Stimulated activated CD4-positive, alpha-beta T cell treated with anti-CD3 and anti-CD28 coated beads, Interleukin-15, amount 100 ng/mL, for 48 hours (primary cell): ENCODE measurements around the gene ESYT1.

ENCODE experiments used
- DNase-seq, 2 donors: peaks; one replicate each; pipeline ENCODE4 v3.0.0-alpha.2; 2020; ENCODE audit warnings: low read depth in 2 of 2

ESYT1 gene

GRCh38 chr12:56128670-56129205, 671 bp downstream of the ESYT1 start:
- no peak for DNase-seq

GRCh38 chr12:56129206-56129941, 1.3 kb downstream of the ESYT1 start:
- peak; percentile 31 to 56 for DNase-seq

DNA sequence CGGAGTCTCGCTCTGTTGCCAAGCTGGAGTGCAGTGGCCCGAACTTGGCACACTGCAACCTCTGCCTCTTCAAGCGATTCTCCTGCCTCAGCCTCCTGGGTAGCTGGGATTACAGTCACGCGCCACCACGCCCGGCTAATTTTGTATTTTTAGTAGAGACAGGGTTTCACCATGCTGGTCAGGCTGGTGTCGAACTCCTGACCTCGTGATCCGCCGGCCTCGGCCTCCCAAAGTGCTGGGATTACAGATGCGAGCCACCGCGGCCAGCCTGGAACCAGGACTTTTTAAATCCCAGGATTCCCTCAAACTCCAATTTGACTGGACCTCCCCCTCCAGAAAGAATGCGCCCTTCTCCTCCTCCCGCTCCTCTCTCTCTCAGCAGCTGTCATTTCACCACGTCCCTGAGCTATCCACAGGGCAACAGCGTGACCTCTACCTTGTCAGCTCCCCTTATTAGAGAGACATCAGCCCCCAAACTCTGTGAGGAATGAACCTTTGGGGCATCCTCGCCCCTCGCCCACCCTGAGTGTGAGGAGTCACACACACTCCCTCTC, 2.0 kb downstream of the ESYT1 start:
- DNase-seq = no peak

DNA sequence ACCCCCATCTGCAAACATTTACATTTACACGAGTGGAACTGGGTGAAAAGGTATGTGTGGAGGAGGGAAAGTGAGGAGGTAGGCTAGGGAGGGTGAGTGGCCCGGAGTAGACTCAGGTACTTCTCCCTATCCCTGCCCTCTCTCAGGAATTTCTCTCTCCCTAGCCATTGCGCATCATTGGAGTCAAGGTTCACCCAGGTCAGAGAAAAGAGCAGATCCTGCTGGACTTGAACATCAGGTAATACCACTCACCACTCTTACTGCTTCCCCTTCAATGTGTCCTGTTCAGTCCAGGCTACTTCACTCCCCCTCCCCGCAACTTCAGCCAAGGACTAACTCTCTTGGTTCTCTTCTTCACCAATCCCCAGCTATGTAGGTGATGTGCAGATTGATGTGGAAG, 2.8 kb downstream of the ESYT1 start:
- no peak for DNase-seq

- DNase-seq = no peak
Measured at GRCh38 chr12:56134897-56135296, 6.8 kb downstream of the ESYT1 start.

DNA sequence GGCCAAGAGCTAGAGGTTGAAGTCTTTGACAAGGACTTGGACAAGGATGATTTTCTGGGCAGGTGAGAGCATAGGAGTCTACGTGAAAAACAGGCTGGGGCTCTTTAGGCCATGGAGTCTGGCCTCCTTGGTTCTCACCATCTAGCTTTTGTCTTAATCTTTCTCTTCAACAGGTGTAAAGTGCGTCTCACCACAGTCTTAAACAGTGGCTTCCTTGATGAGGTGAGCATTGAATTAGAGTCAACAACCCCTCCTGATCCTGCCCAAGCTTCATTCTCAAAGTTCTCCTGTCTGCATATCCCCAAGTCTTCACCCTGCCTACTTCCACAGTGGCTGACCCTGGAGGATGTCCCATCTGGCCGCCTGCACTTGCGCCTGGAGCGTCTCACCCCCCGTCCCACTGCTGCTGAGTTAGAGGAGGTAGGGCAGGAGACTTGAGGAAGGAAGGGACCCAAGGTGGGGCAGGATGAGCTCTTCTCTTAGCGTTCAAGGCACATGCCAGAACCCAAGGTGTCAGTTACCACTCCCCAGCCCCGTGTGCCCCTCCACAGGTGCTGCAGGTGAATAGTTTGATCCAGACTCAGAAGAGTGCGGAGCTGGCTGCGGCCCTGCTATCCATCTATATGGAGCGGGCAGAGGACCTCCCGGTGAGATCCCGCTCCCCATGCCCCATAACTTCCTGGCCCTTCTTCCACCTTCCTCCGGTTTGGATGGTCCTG, 9.9 kb downstream of the ESYT1 start:
- no peak for DNase-seq

- no peak for DNase-seq
Measured at GRCh38 chr12:56141946-56142784, 14.1 kb downstream of the ESYT1 start.

DNA sequence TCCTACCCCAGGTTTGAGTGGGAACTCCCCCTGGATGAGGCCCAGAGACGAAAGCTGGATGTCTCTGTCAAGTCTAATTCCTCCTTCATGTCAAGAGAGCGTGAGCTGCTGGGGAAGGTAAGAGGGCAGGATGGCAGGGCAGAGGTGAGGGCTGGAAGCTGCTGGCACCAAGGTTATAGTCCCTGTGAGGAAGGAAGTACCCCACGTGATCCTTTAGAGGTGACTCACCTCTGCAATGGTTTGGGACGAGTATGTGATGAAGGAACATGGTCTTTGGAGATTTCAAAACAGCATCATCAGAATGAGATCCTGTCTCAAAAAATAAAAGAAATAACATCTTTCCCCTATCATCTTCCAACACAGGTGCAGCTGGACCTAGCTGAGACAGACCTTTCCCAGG, 15.2 kb downstream of the ESYT1 start:
- no peak for DNase-seq

DNA sequence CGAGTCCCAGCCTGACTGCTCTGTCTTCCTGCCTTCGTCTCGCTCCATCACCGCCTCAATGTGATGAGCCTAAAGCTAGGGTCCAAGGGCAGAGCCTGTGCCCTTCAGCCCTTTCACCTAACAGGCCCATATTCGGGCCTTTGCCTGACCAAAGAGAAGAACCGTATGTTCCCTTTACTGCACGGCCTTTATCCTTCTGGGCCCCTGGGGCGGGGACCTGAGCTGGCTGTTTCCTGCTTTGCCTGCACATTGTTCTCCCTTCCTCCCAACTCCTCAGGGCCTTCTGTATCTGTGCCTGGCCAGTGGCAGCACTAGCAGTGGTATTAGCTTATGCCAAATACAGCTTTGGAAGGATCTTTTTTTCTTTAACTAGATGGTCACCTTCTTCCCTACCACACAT, 15.8 kb downstream of the ESYT1 start:
- no peak for DNase-seq

GRCh38 chr12:56145217-56145616, 17.1 kb downstream of the ESYT1 start:
- DNase-seq = no peak

GRCh38 chr12:56146492-56147460, 18.7 kb downstream of the ESYT1 start:
- no peak for DNase-seq

- no peak for DNase-seq
Measured at GRCh38 chr12:56150563-56150962, 22.5 kb downstream of the ESYT1 start.

DNA sequence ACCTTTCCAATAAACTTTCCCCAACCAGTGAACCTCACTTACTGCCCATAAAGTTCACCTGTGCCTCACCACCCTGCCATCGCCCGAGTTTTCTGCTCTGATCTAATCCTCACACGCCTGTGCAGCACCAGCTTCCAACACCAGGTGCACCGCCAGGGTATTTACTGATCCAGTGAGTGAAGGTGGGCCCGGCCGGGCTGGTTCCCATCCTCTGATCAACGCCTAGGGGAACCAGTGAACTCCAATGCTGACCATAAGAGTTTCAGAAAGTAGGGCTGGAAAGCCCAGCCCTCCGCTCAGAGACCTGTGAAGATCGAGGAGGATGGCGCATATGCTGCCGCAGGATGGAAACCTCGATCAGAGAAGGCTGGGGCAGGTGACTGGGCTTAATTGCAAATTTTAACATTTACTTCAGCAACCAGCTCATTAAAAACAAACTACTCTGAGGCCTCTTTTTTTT, 23.6 kb downstream of the ESYT1 start:
- peak; percentile 57 to 68 for DNase-seq

DNA sequence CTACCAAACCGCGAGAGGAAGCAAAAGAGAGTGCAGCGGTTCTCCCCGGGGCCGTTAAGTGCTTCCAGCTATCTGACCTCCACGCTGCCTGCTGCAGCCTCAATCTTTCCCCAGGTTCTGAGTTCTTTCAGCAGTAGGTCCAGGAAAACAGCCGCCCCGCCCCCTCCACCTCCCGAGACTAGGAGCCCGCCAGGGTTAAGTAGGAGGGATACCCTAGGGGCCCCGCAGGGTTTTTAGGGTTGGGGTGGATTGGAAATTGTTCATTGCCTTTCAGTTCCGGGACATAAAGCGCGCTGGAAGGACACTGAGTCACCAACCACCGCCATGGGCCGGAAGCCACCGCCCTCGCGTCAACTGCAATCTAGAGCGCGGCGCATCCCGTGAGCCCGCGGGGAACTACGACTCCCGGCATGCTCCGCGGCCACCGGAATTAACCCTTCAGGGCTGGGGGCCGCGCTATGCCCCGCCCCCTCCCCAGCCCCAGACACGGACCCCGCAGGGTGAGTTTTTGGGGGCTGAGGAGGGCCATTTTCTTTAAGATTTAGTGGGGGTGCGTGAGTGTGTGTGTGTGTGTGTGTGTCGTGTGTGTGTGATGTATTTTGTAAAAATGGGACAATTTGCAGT, 24.2 kb downstream of the ESYT1 start, which contains the start of gene MYL6B:
TSS of gene MYL6B (plus strand) at position 456 of the 624 bp plus-strand sequence. CDS start 1,332 bp downstream, outside the sequence.
- DNase-seq = peak; percentile 92 to 94

DNA sequence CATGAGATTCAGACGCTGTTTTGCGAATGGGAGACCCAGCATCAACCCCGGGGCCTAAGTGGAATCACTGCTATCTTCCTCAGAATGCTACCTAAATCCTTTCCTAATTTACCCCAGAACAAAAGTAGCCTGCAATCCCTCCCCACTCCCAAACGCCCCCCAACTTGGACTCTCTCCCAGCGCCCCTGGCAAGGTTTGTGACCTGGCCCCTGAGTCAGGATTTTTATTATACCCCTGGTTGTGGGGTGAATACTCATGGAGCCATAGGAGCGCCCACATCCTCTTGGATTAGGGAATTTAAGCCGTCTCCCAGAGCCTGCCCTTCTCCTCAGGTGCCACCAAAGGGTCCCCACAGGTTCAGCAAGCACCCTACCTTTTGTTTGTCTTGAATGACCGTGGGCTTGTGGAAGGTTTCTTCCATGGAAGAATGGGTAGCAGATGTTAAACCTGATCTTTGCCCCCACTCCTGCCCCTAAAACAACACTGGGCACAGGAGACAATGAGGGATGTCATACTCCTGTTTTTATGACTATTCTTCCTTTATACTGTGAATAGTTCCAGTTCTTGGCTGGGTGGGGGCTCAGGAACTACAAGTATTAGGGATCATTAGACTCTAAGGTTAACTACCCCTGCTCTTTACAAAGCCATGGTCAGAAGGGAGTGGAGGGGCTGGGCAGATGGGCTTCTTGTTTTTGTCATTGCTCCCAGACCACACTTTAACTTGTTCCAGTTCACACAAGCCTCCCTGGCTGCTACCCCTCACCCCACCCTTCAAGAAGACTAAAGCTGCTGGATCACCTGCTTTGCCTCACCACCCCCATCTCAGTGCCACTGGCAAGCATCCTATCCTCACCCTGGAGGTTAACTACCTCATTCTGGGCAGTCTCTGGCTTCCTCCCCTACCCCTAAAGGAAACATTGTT, 24.9 kb downstream of the ESYT1 start:
- no peak for DNase-seq

- DNase-seq = no peak
Measured at GRCh38 chr12:56153678-56154065, 25.6 kb downstream of the ESYT1 start.

DNA sequence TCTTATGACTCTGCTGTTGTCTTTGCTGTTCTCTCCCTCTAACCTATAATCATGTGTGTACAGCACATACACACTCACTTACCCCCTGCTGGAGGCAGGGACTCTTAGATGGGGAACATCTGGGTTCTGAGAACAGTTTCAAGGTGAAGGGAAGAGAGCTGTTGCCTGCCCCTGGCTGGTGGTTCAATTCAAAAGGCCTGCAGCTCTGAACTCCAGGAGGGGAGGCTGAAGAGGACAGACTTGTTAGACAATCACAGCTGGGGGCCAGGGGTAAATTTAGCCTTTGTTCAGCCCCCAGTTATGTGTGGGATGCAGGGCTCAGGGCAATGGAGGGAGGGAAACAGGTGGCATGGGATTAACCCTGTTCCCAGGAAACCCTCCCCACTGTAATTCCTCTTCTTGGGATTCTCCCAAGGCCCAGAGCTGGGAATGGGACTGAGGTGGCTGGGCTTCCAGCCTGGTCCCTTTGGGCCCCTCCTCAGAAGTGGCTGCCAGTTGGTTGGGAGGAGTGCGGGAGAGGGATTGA, 26.2 kb downstream of the ESYT1 start:
- no peak for DNase-seq

GRCh38 chr12:56154818-56155217, 26.8 kb downstream of the ESYT1 start:
- no peak for DNase-seq
